Osteocyte (in vitro differentiated cells): ENCODE results near the gene TTC7B. TPM values are rescaled to one million over a fixed set of nuclear protein-coding genes. Genes with fewer than 3 reads are reported as not detected.

ENCODE experiments used
- DNase-seq: peaks from one replicate; pipeline ENCODE4 v3.0.0; 2021; ENCODE audit warnings: mixed read lengths; ENCODE audit not compliant: unreplicated experiment; ENCODE audit errors: extremely low spot score
- H3K27ac Mint-ChIP-seq: one replicate; pipeline ENCODE4 v1.8.0; 2021; ENCODE audit warnings: mild to moderate bottlenecking, mixed read lengths; ENCODE audit not compliant: unreplicated experiment
- H3K27me3 Mint-ChIP-seq: one replicate; pipeline ENCODE4 v1.8.0; 2021; ENCODE audit warnings: mixed read lengths; ENCODE audit not compliant: unreplicated experiment
- H3K36me3 Mint-ChIP-seq: one replicate; pipeline ENCODE4 v1.8.0; 2021; ENCODE audit warnings: mixed read lengths; ENCODE audit not compliant: unreplicated experiment
- H3K4me1 Mint-ChIP-seq: one replicate; pipeline ENCODE4 v1.8.0; 2021; ENCODE audit warnings: mixed read lengths; ENCODE audit not compliant: unreplicated experiment
- H3K4me3 Mint-ChIP-seq: one replicate; pipeline ENCODE4 v1.8.0; 2021; ENCODE audit warnings: mild to moderate bottlenecking, moderate library complexity, mixed read lengths; ENCODE audit not compliant: unreplicated experiment
- H3K9me3 Mint-ChIP-seq: one replicate; pipeline ENCODE4 v1.8.0; 2021; ENCODE audit warnings: mixed read lengths; ENCODE audit not compliant: unreplicated experiment
- CTCF ChIP-seq: fragments of 200-600 bp; sonication (generic); IDR thresholded peaks from 2 replicates; pipeline ENCODE4 v1.5.0; 2021; ENCODE audit warnings: antibody characterized with exemption, mild to moderate bottlenecking, moderate library complexity
- total RNA-seq: library from RNA; stranded (reverse); gene quantifications from 2 replicates; pipeline ENCODE4 v1.2.1, GENCODE V29; 2021

Gene TTC7B
- total RNA-seq, 1 donor from 2014 or later: 43.2 TPM

GRCh38 chr14:90697577-90698206 lies 118.5 kb downstream of the TTC7B start:
- Mint-ChIP-seq H3K4me3 (no peak overlapping the region), H3K9me3 (no peaks in the 10 kb centered on the region), H3K27me3 (no peaks in the 10 kb centered on the region), H3K27ac (peak overlapping the region; percentile 79), H3K36me3 (no peaks in the 10 kb centered on the region), H3K4me1 (peaks cover 18% of the 10 kb centered on the region)
- DNase-seq: peak; percentile 90
- peak; percentile 96 for TF ChIP-seq CTCF

DNA sequence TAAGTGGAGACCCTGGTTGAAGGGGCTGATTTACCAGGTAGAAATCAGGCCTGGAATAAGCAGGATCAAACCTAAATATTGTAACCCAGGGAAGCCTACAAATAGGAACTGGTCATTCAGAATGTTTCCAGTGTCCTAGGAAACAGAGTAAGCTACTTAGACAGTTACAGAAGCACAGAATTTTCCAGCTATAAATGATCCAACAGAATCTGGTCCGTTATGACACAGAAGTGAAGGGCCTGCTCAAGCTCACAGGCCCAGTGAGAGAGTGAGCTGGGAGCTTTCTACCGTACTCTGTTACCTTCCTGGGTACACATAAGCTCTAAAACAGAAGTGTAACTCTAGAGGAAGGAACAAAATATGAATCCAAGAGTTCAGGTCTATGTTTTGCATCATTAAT lies 119.1 kb downstream of the TTC7B start:
- no peak for DNase-seq
- H3K27me3 Mint-ChIP-seq: no peaks in the 10 kb centered on the region
- no peak for TF ChIP-seq CTCF
- H3K4me1 Mint-ChIP-seq: peaks cover 20% of the 10 kb centered on the region
- no peak overlapping the region for H3K4me3 Mint-ChIP-seq
- no peaks in the 10 kb centered on the region for H3K9me3 Mint-ChIP-seq
- no peak overlapping the region for H3K27ac Mint-ChIP-seq
- no peaks in the 10 kb centered on the region for H3K36me3 Mint-ChIP-seq

- Mint-ChIP-seq H3K9me3 (no peaks in the 10 kb centered on the region), H3K27me3 (no peaks in the 10 kb centered on the region), H3K27ac (no peak overlapping the region), H3K4me3 (no peak overlapping the region), H3K36me3 (no peaks in the 10 kb centered on the region), H3K4me1 (peaks cover 24% of the 10 kb centered on the region)
- no peak for TF ChIP-seq CTCF
- DNase-seq: no peak
Measured at GRCh38 chr14:90696720-90697119, 119.5 kb downstream of the TTC7B start.

DNA sequence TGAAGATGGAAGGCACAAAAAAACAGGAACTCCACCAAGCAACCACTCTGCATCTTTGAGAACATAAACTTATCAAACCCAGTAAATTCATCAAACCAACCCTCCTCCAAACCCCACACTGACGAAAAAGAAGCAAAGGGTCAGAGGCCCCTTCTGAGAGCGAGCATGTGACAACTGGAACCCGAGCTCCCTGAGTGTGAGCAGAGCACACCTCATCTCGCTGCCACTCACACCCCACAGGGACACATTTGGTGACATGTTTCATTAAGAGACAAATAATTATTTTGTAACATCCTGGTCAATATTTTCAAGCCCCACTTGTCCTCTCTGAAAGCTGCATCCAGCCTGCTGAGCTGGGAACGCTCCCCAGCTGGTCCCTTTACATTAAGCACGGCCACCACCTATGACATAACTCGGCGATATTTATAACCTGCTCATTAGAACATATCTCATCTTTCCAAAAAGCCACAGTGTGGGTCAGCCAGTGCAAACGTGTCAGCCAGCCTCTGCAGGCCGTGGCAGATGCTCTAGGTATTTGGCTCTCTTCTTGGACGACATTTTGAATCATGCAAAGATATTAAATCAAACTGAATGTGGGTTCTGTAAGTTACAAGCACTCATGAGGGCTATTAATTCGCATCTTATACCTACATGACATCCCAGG lies 120.1 kb downstream of the TTC7B start:
- H3K36me3 Mint-ChIP-seq: no peaks in the 10 kb centered on the region
- H3K27me3 Mint-ChIP-seq: no peaks in the 10 kb centered on the region
- TF ChIP-seq CTCF: no peak
- no peak overlapping the region for H3K4me3 Mint-ChIP-seq
- no peak overlapping the region for H3K27ac Mint-ChIP-seq
- peaks cover 24% of the 10 kb centered on the region for H3K4me1 Mint-ChIP-seq
- no peaks in the 10 kb centered on the region for H3K9me3 Mint-ChIP-seq
- no peak for DNase-seq

DNA sequence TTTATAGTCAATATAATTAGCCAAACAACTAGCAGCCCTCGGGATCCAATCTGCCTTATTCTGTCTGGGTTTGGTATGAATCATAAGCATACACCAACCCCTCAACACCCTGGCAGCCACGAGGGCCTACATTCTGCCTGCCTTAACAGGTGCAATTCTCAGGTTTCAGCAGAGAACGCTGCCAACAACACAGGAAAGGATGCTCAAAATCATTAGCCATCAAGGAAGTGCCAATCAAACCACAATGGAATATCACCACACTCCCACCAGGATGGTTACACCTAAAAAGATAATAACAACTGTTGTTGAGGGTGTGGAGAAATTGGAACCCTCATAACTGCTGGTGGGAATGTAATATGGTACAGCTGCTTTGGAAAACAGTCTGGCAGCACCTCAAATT lies 122.8 kb downstream of the TTC7B start:
- no peak overlapping the region for H3K27ac Mint-ChIP-seq
- H3K36me3 Mint-ChIP-seq: peaks cover 9% of the 10 kb centered on the region
- H3K4me3 Mint-ChIP-seq: no peak overlapping the region
- no peak for TF ChIP-seq CTCF
- H3K4me1 Mint-ChIP-seq: peaks cover 26% of the 10 kb centered on the region
- H3K27me3 Mint-ChIP-seq: no peaks in the 10 kb centered on the region
- no peaks in the 10 kb centered on the region for H3K9me3 Mint-ChIP-seq
- DNase-seq: no peak
